ENCODE results near the gene MTAP.

The MTAP gene

GRCh38 chr9:21854594-21854993, 52.2 kb downstream of the MTAP start:
- no peak for DNase-seq

GRCh38 chr9:21856301-21857094, 54.1 kb downstream of the MTAP start:
- DNase-seq, result no peak

GRCh38 chr9:21862871-21863270, 60.4 kb downstream of the MTAP start:
- no peak for DNase-seq

- DNase-seq, result no peak
These were observed 62.1 kb downstream of the MTAP start for GRCh38 chr9:21864505-21864904.

- DNase-seq, result no peak
These were observed 63.9 kb downstream of the MTAP start for GRCh38 chr9:21866302-21866701.

GRCh38 chr9:21871256-21871975, 69.0 kb downstream of the MTAP start:
- DNase-seq, result no peak

GRCh38 chr9:21872696-21873095, 70.3 kb downstream of the MTAP start:
- DNase-seq, result no peak

- no peak for DNase-seq
These were observed 71.2 kb downstream of the MTAP start for GRCh38 chr9:21873540-21874221.

- no peak for DNase-seq
These were observed 73.5 kb downstream of the MTAP start for GRCh38 chr9:21875893-21876292.

GRCh38 chr9:21883642-21884041, 81.2 kb downstream of the MTAP start:
- DNase-seq, result no peak

GRCh38 chr9:21889673-21890072, 87.2 kb downstream of the MTAP start:
- DNase-seq, result no peak

- no peak for DNase-seq
These were observed 88.3 kb downstream of the MTAP start for GRCh38 chr9:21890696-21891095.

- no peak for DNase-seq
These were observed 99.1 kb downstream of the MTAP start for GRCh38 chr9:21901546-21901945.

- DNase-seq, result no peak
These were observed 99.7 kb downstream of the MTAP start for GRCh38 chr9:21902136-21902535.

- DNase-seq, result no peak
These were observed 101.0 kb downstream of the MTAP start for GRCh38 chr9:21903380-21903965.

GRCh38 chr9:21904371-21904770, 101.9 kb downstream of the MTAP start:
- no peak for DNase-seq

GRCh38 chr9:21904776-21905175, 102.3 kb downstream of the MTAP start:
- no peak for DNase-seq

GRCh38 chr9:21906213-21906612, 103.8 kb downstream of the MTAP start:
- DNase-seq, result no peak

GRCh38 chr9:21906881-21907280, 104.4 kb downstream of the MTAP start:
- DNase-seq, result no peak

- DNase-seq, result no peak
These were observed 117.2 kb downstream of the MTAP start for GRCh38 chr9:21919377-21920362.

- DNase-seq, result no peak
These were observed 121.3 kb downstream of the MTAP start for GRCh38 chr9:21923694-21924093.

- no peak for DNase-seq
These were observed 125.3 kb downstream of the MTAP start for GRCh38 chr9:21927752-21928151.
